ENCODE data around the gene OR5M10. TPM values are rescaled to one million over a fixed set of nuclear protein-coding genes. Genes with fewer than 3 reads are reported as not detected.

Gene OR5M10
- total and polyA plus RNA-seq, 4 donors, result not detected

DNA sequence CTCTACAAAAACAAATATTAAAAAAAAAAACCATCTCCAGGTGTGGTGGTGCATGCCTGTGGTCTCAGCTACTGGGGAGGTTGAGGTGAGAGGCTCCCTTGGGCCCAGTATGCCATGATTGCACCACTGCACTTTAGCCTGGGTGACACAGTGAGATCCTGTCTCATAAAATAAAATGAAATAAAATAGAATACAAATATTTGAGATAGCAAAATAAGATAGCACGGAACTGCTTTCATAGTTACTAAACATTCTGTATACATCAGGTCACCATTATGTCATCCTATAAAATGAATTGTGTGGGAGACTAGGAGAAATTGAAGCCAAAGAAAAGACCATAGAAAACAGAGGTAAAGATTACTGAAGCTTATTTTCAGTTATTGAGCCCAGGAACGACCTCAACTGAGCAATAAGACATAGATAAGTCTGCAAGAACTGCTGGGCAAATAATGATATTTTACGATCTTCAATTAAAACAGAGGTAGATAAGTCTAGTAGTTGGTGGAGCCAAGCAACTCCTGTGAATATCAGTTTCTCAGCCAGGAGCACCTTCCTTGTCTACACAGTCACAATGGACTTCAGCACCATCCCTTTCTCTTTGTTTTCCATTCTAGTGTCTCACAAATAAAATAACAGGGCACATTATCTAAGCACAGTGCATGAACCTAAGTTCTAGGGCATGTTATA, 44.3 kb downstream of the OR5M10 start:
- no peak overlapping the region for H3K9ac ChIP-seq (ENCODE audit: low read depth in 1 of 2, low read length in 2 of 2)
- no peaks in the 10 kb centered on the region for H3K36me3 ChIP-seq (ENCODE audit: control insufficient read depth in 4 of 4, insufficient read depth in 3 of 4, low read depth in 1 of 4, low read length in 3 of 4)
- H3K27me3 ChIP-seq (ENCODE audit: control insufficient read depth in 4 of 4, insufficient read depth in 4 of 4, low read length in 3 of 4), result no peaks in the 10 kb centered on the region
- no peak overlapping the region for H3K27ac ChIP-seq (ENCODE audit: low read depth in 1 of 2, low read length in 2 of 2)
- no peak overlapping the region for H3K4me3 ChIP-seq (ENCODE audit: low read depth in 1 of 3, low read length in 3 of 3)
- TF ChIP-seq JUND (IDR thresholded peaks at IDR 0.05), result no peak
- no peak for TF ChIP-seq EGR1 (IDR thresholded peaks at IDR 0.05; ENCODE audit: low read depth in 2 of 2)
- no peak for TF ChIP-seq FOXA2 (IDR thresholded peaks at IDR 0.05)
- TF ChIP-seq NR2F2 (IDR thresholded peaks at IDR 0.05), result no peak
- TF ChIP-seq RXRA (IDR thresholded peaks at IDR 0.05), result no peak
- TF ChIP-seq, protein P1, sequence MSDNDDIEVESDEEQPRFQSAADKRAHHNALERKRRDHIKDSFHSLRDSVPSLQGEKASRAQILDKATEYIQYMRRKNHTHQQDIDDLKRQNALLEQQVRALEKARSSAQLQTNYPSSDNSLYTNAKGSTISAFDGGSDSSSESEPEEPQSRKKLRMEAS (IDR thresholded peaks at IDR 0.05), result no peak
- TF ChIP-seq, protein P2, sequence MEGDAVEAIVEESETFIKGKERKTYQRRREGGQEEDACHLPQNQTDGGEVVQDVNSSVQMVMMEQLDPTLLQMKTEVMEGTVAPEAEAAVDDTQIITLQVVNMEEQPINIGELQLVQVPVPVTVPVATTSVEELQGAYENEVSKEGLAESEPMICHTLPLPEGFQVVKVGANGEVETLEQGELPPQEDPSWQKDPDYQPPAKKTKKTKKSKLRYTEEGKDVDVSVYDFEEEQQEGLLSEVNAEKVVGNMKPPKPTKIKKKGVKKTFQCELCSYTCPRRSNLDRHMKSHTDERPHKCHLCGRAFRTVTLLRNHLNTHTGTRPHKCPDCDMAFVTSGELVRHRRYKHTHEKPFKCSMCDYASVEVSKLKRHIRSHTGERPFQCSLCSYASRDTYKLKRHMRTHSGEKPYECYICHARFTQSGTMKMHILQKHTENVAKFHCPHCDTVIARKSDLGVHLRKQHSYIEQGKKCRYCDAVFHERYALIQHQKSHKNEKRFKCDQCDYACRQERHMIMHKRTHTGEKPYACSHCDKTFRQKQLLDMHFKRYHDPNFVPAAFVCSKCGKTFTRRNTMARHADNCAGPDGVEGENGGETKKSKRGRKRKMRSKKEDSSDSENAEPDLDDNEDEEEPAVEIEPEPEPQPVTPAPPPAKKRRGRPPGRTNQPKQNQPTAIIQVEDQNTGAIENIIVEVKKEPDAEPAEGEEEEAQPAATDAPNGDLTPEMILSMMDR (IDR thresholded peaks at IDR 0.05; ENCODE audit: low read depth, low read length, missing input control), result no peak
- TF ChIP-seq, protein P3, sequence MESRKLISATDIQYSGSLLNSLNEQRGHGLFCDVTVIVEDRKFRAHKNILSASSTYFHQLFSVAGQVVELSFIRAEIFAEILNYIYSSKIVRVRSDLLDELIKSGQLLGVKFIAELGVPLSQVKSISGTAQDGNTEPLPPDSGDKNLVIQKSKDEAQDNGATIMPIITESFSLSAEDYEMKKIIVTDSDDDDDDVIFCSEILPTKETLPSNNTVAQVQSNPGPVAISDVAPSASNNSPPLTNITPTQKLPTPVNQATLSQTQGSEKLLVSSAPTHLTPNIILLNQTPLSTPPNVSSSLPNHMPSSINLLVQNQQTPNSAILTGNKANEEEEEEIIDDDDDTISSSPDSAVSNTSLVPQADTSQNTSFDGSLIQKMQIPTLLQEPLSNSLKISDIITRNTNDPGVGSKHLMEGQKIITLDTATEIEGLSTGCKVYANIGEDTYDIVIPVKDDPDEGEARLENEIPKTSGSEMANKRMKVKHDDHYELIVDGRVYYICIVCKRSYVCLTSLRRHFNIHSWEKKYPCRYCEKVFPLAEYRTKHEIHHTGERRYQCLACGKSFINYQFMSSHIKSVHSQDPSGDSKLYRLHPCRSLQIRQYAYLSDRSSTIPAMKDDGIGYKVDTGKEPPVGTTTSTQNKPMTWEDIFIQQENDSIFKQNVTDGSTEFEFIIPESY (IDR thresholded peaks at IDR 0.05), result no peak
- TF ChIP-seq SP1 (IDR thresholded peaks at IDR 0.05), result no peak
- TF ChIP-seq, protein P4, sequence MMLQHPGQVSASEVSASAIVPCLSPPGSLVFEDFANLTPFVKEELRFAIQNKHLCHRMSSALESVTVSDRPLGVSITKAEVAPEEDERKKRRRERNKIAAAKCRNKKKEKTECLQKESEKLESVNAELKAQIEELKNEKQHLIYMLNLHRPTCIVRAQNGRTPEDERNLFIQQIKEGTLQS (IDR thresholded peaks at IDR 0.05), result no peak
- no peak for TF ChIP-seq HNF4A (conservative IDR thresholded peaks at IDR 0.05)
- DNase-seq (ENCODE audit: low spot score), result no peak
- no peaks in the 10 kb centered on the region for H3K4me1 ChIP-seq (ENCODE audit: control insufficient read depth in 4 of 4, insufficient read depth in 4 of 4, low read length in 3 of 4)
- WGBS, result 57% methylated on average over 3 of the region's 3 CpGs
- H3K9me3 ChIP-seq (ENCODE audit: control insufficient read depth in 4 of 4, low read length in 3 of 4), result no peaks in the 10 kb centered on the region

DNA sequence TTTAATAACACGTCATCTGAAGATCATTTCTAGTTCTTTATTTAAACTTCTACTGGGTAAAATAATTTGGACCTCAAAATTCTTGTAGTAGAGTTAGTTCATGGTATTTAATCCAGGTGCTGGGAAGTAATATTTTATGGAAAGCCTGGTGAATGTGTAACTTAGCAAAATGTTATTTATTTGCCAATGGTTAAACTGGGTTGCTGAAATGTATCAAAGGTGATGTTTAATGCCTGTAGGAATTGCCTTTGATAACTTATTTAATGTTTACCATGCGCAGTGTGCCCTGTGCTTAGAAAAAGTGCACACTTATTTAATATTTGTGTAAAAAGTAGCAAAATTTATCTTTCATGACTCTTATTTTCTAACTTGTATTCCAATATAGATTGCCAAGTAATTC, 45.7 kb downstream of the OR5M10 start:
- no peak overlapping the region for H3K27ac ChIP-seq (ENCODE audit: low read depth in 1 of 2, low read length in 2 of 2)
- no peak overlapping the region for H3K9ac ChIP-seq (ENCODE audit: low read depth in 1 of 2, low read length in 2 of 2)
- no peaks in the 10 kb centered on the region for H3K9me3 ChIP-seq (ENCODE audit: control insufficient read depth in 4 of 4, low read length in 3 of 4)
- no peak for TF ChIP-seq GABPA (IDR thresholded peaks at IDR 0.05 in 1 of 2, conservative IDR thresholded peaks at IDR 0.05 in 1 of 2)
- TF ChIP-seq, protein P2 (IDR thresholded peaks at IDR 0.05; ENCODE audit: low read depth, low read length, missing input control), result no peak
- TF ChIP-seq RXRA (IDR thresholded peaks at IDR 0.05), result no peak
- TF ChIP-seq YY1 (IDR thresholded peaks at IDR 0.05), result no peak
- TF ChIP-seq NR2F2 (IDR thresholded peaks at IDR 0.05), result no peak
- no peak for TF ChIP-seq EGR1 (IDR thresholded peaks at IDR 0.05; ENCODE audit: low read depth in 2 of 2)
- TF ChIP-seq, protein P5, sequence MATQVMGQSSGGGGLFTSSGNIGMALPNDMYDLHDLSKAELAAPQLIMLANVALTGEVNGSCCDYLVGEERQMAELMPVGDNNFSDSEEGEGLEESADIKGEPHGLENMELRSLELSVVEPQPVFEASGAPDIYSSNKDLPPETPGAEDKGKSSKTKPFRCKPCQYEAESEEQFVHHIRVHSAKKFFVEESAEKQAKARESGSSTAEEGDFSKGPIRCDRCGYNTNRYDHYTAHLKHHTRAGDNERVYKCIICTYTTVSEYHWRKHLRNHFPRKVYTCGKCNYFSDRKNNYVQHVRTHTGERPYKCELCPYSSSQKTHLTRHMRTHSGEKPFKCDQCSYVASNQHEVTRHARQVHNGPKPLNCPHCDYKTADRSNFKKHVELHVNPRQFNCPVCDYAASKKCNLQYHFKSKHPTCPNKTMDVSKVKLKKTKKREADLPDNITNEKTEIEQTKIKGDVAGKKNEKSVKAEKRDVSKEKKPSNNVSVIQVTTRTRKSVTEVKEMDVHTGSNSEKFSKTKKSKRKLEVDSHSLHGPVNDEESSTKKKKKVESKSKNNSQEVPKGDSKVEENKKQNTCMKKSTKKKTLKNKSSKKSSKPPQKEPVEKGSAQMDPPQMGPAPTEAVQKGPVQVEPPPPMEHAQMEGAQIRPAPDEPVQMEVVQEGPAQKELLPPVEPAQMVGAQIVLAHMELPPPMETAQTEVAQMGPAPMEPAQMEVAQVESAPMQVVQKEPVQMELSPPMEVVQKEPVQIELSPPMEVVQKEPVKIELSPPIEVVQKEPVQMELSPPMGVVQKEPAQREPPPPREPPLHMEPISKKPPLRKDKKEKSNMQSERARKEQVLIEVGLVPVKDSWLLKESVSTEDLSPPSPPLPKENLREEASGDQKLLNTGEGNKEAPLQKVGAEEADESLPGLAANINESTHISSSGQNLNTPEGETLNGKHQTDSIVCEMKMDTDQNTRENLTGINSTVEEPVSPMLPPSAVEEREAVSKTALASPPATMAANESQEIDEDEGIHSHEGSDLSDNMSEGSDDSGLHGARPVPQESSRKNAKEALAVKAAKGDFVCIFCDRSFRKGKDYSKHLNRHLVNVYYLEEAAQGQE (IDR thresholded peaks at IDR 0.05), result no peak
- TF ChIP-seq FOXA2 (IDR thresholded peaks at IDR 0.05), result no peak
- TF ChIP-seq, protein P3 (IDR thresholded peaks at IDR 0.05), result no peak
- no peak for TF ChIP-seq HNF4A (conservative IDR thresholded peaks at IDR 0.05)
- H3K36me3 ChIP-seq (ENCODE audit: control insufficient read depth in 4 of 4, insufficient read depth in 3 of 4, low read depth in 1 of 4, low read length in 3 of 4), result no peaks in the 10 kb centered on the region
- H3K4me1 ChIP-seq (ENCODE audit: control insufficient read depth in 4 of 4, insufficient read depth in 4 of 4, low read length in 3 of 4), result no peaks in the 10 kb centered on the region
- no peak overlapping the region for H3K4me3 ChIP-seq (ENCODE audit: low read depth in 1 of 3, low read length in 3 of 3)
- WGBS, result 55% methylated on average over 2 of the region's 2 CpGs
- no peaks in the 10 kb centered on the region for H3K27me3 ChIP-seq (ENCODE audit: control insufficient read depth in 4 of 4, insufficient read depth in 4 of 4, low read length in 3 of 4)
- DNase-seq (ENCODE audit: low spot score), result no peak

All from liver (tissue), 9 donors.